ENCODE results near the gene CLSTN2. TPM values are rescaled to one million over a fixed set of nuclear protein-coding genes. Genes with fewer than 3 reads are reported as not detected.

CLSTN2 gene
- total RNA-seq, 1 experiment from 2014 or later: not detected

- no TSS peak for BruUV-seq (replicated peaks)
- no peaks in the 10 kb centered on the region for H3K79me2 ChIP-seq (ENCODE audit: low read depth)
- H3F3A ChIP-seq (ENCODE audit: insufficient read depth, low read depth): no peaks in the 10 kb centered on the region
- ChIA-PET CTCF (no interaction called here), POLR2A (ENCODE audit: unreplicated experiment) (no interaction called here)
- H2AFZ ChIP-seq: no peak overlapping the region
- no peak overlapping the region for H3K4me2 ChIP-seq
- no peaks in the 10 kb centered on the region for H3K27me3 ChIP-seq (ENCODE audit: insufficient read depth, low read depth)
- no peaks in the 10 kb centered on the region for H3K9me2 ChIP-seq (ENCODE audit: insufficient read depth)
- no peak overlapping the region for H3K4me3 ChIP-seq
- TF ChIP-seq CTCF (conservative IDR thresholded peaks at IDR 0.05): no peak
- TF ChIP-seq EZH2 (IDR thresholded peaks at IDR 0.05; ENCODE audit: low read depth): no peak
- no peaks in the 10 kb centered on the region for H3K9me3 ChIP-seq (ENCODE audit: insufficient read depth, low read depth)
- no peak overlapping the region for H3K27ac ChIP-seq
- H3K36me3 ChIP-seq (ENCODE audit: low read depth): no peaks in the 10 kb centered on the region
- peaks cover 11% of the 10 kb centered on the region for H3K4me1 ChIP-seq (replicated peaks; ENCODE audit: insufficient read depth)
- no peak for DNase-seq
- intact Hi-C loops (cut with micrococcal nuclease; ENCODE audit: unreplicated experiment): no loop called here
- no peaks in the 10 kb centered on the region for H4K20me1 ChIP-seq (ENCODE audit: insufficient read depth)
Observed at GRCh38 chr3:140599009-140599408, 664.0 kb downstream of the CLSTN2 start.

- POLR2A ChIA-PET (ENCODE audit: unreplicated experiment): no interaction called here
- peaks cover 11% of the 10 kb centered on the region for H3K4me1 ChIP-seq (replicated peaks; ENCODE audit: insufficient read depth)
- CTCF ChIA-PET: no interaction called here
- no peak overlapping the region for H3K27ac ChIP-seq
- H3F3A ChIP-seq (ENCODE audit: insufficient read depth, low read depth): no peaks in the 10 kb centered on the region
- H3K9me3 ChIP-seq (ENCODE audit: insufficient read depth, low read depth): no peaks in the 10 kb centered on the region
- no peaks in the 10 kb centered on the region for H3K9me2 ChIP-seq (ENCODE audit: insufficient read depth)
- H3K4me3 ChIP-seq: no peak overlapping the region
- H3K27me3 ChIP-seq (ENCODE audit: insufficient read depth, low read depth): no peaks in the 10 kb centered on the region
- BruUV-seq (replicated peaks): no TSS peak
- H3K79me2 ChIP-seq (ENCODE audit: low read depth): no peaks in the 10 kb centered on the region
- H4K20me1 ChIP-seq (ENCODE audit: insufficient read depth): no peaks in the 10 kb centered on the region
- no peak overlapping the region for H2AFZ ChIP-seq
- no peak overlapping the region for H3K4me2 ChIP-seq
- H3K36me3 ChIP-seq (ENCODE audit: low read depth): no peaks in the 10 kb centered on the region
- intact Hi-C loops (cut with micrococcal nuclease; ENCODE audit: unreplicated experiment): no loop called here
- DNase-seq: no peak
- TF ChIP-seq CTCF (conservative IDR thresholded peaks at IDR 0.05) (no peak), EZH2 (IDR thresholded peaks at IDR 0.05; ENCODE audit: low read depth) (no peak)
Observed at GRCh38 chr3:140599496-140599895, 664.5 kb downstream of the CLSTN2 start.

- peaks cover 11% of the 10 kb centered on the region for H3K4me1 ChIP-seq (replicated peaks; ENCODE audit: insufficient read depth)
- ChIA-PET POLR2A (ENCODE audit: unreplicated experiment) (no interaction called here), CTCF (no interaction called here)
- H3K27me3 ChIP-seq (ENCODE audit: insufficient read depth, low read depth): no peaks in the 10 kb centered on the region
- H3K4me2 ChIP-seq: no peak overlapping the region
- no peak overlapping the region for H3K27ac ChIP-seq
- no peak overlapping the region for H2AFZ ChIP-seq
- H3F3A ChIP-seq (ENCODE audit: insufficient read depth, low read depth): no peaks in the 10 kb centered on the region
- no peaks in the 10 kb centered on the region for H3K9me3 ChIP-seq (ENCODE audit: insufficient read depth, low read depth)
- no peak overlapping the region for H3K4me3 ChIP-seq
- no peaks in the 10 kb centered on the region for H3K36me3 ChIP-seq (ENCODE audit: low read depth)
- H3K79me2 ChIP-seq (ENCODE audit: low read depth): no peaks in the 10 kb centered on the region
- intact Hi-C loops (cut with micrococcal nuclease; ENCODE audit: unreplicated experiment): no loop called here
- H3K9me2 ChIP-seq (ENCODE audit: insufficient read depth): no peaks in the 10 kb centered on the region
- DNase-seq: no peak
- H4K20me1 ChIP-seq (ENCODE audit: insufficient read depth): no peaks in the 10 kb centered on the region
- TF ChIP-seq CTCF (conservative IDR thresholded peaks at IDR 0.05) (no peak), EZH2 (IDR thresholded peaks at IDR 0.05; ENCODE audit: low read depth) (no peak)
- BruUV-seq (replicated peaks): no TSS peak
Observed at GRCh38 chr3:140601881-140602280, 666.9 kb downstream of the CLSTN2 start.

All from PC-9 (cell line).